MM.1S (cell line): ENCODE data around the gene TNFRSF6B.

Experiments used
- CTCF ChIP-seq: fragments of 300-600 bp; sonication (generic); IDR thresholded peaks from 2 replicates; pipeline ENCODE4 v1.5.1; 2016; ENCODE audit warnings: antibody characterized with exemption, low read length, mixed read lengths
- EZH2 ChIP-seq: fragments of 300-600 bp; sonication (generic); optimal IDR thresholded peaks from 2 replicates; pipeline ENCODE3; 2017; ENCODE audit warnings: low read depth, mild to moderate bottlenecking, antibody characterized with exemption, low read length, mixed read lengths
- EZH2phosphoT487 ChIP-seq: fragments of 300-600 bp; sonication (generic); IDR thresholded peaks from 2 replicates; pipeline ENCODE4 v1.6.1; 2018; ENCODE audit warnings: antibody characterized with exemption, low read length

DNA sequence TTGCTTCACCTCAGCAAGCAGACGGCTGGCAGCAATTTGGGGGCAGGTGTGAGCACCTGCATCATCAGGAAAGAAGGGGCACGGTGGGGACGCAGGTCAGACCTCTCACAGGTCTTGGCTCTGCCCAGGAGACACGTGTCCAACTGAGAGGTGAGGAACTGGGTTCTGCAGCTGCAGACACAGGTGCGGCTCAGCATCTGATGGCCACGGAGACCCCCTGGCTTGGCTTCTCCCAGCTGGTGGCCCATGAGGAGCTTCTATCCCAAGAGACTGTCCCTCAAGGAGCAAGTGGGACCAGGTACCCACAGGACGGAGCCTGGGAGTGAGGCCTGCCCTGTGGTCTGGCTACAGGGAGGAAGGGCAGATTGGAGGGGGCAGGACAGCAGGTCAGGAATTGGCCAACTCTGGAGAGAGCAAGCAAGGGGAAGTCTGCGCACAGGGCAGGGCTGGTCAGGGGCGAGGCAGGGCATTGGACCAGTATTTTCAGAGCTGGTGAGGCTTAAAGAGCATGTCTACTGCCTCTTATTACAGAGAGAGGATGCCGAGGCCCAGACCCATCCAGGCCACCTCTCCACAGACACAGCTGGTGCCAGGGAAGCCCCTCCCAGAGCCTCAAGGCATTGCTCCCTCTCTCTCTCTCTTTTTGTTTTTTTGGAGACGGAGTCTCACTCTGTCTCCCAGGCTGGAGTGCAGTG is 47.4 kb upstream of the TNFRSF6B start:
- TF ChIP-seq EZH2 (no peak), CTCF (no peak), EZH2phosphoT487 (no peak)
